Fibroblast of peridontal ligament (primary cell): ENCODE results near the gene CAMTA1.
A peak's percentile ranks its signal among the peaks of the same experiment; 100 is the strongest.

ENCODE experiments used
- DNase-seq: peaks from one replicate; pipeline ENCODE4 v3.0.0-alpha.2; 2010; ENCODE audit errors: extremely low read depth

CAMTA1 gene

DNA sequence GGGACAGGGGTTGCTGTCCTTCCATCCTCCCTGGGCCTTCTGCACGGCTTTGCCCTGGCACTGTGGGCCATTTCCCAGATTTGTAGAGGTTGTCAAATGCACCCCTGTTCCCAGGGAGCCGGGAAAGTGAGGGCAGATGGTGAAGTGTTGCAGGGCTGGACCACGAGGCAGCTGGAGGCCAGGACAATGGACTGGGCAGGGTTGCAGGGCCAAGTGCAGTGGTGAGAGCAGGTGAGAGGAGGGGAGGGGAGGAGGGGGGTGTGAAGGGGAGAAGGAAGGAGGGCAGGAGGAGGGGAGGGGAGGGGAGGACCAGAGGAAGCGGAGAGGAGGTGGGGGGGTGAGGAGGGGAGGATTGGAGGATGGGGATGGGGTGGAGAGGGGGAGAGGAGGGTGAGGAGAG is 443.9 kb downstream of the CAMTA1 start:
- no peak for DNase-seq

DNA sequence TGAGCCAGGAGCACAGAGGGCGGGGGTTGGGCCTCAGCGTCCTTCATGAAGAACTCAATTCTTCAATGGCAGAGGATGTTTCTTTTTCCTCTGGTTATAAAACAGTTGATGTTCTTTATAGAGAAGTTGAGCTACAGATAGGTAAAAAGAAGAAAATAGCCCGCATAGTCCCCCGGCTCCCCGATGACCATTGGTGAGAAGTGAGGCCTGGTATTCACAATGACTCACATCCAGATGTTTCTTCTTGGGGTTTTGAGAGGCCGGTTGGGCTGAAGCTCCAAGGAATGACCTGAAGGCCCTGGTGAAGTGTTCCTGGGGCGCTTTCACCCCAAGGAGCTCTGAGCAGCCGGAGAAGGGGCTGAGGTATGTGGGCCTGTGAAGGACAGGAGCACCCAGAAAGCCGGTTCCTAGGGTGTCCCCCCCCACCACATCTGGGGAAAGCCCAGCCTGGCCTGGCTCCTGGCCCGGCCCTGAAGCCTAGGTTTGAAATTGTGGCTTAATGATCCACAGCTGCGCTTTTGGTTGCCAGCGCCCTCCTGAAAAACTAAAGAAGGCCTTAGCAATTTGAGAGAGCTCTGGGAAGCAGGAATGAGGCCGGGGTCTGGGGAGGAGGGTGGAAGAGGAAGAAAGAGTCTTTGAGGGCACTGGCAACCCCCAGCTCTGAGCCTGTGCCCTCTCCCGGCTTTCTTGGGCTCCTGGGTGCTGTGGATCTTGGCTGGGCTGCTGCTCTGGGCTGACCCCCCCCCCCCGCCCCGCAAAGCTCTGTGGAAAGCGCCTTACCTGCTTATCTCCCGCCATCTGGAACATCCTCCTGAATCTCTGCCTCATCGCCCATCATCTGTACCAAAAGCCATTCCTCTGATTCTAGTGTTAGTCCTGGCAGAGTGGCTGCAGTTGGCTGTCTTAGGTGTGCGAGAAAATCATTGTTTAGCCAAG is 444.7 kb downstream of the CAMTA1 start:
- DNase-seq, result peak; percentile 61

DNA sequence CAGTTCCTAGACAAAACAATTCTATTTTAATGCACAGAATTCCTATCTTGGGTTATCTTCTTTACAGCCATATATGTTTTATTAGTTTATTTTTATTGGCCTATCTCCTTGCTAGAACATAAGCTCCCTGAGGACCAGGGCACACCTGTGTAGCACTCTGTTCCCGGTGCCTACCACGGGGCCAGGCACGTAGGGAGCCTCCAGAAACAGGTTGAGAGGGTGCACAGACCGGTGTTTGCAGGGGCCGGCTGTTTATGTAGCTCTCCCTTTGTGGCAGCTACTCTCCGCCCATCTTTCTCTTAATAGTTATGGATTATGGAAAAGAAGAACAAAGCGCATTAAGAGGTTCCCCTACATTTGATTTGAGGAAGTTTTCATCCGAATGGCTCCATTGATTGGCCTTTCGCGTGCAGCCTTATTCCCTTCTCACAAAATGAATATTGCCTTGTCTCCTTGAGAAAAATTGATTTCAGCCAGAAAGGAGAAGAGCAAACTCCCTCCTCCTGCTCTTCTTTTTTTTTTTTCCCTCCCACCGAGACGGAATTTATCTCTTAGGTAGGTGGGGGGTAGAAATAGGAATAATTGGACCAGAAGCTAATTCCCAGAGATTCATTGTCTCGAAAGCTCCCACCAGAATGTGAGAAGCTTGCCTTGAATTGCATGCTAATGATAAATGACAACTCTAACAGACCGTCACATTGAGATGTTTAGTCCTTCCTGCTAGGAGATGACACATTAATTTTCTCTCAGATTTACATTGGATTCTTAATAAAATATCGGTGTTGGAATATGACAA is 447.4 kb downstream of the CAMTA1 start:
- no peak for DNase-seq

DNA sequence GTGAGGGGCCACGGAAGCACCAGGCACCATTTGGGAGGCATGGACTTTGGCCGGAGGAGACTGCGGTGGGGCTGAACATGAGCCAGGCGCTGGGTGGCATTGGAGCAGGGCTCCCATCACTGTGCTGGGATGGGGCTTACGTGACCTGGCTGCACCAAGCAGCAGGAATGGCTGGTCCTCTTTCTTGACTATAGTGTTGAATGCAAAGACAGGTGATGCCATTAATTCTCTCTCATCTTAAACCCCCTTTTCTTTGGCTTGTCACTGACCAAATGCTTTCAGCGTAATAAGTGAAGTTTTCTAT is 447.9 kb downstream of the CAMTA1 start:
- no peak for DNase-seq

DNA sequence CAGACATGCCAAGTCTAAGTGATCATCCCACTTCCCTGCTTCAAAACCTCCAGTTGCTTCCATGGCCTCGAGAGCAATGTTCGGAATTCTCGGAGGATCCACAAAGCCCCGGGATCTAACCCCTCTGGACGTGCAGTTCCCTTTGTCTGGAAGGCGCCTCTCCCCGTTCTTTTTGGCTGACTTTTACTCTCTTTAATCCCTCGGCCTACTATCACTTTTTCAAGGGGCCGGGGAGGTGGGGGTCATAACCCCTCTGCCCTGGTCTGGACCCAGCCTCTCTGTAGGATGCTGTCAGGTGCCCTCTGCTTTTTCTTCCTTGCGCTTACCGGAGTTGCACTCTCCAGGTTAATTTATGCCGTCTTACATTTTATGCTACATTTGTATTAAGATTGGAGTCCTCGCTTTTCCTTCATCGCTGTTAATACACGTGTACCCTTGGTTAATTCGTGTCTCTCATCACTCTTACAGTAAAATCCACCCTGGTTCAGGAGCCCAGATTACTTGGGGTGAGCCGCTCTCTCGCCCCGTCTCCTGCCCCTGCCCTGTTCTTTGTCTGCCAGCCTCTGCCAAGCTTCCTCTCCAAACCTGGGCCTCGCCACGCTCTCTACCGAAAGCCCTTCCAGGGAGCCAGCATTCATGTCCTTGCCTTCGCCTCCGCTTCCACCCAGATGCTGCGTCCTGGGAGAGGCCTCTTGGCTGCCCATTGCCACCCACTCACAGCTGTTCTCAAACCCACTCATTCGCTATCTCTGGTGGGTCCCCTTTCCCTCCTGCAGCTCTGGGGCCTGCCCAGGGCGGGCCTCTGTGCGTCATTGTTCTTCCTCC is 448.6 kb downstream of the CAMTA1 start:
- DNase-seq, result no peak

DNA sequence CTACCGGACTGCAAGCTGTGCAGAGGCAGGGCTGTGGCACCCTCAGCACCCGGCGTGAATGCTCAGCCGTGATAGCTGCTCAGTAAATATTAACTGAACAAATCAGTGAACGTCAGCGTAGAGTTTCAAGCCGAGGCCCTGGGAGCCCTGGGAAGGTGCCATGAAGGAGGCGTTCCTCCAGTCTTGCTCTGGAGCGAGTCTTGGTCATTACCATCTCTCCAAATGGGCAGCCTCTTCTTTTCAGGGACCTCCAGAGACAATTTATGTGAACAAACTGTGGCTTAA is 449.2 kb downstream of the CAMTA1 start:
- no peak for DNase-seq

DNA sequence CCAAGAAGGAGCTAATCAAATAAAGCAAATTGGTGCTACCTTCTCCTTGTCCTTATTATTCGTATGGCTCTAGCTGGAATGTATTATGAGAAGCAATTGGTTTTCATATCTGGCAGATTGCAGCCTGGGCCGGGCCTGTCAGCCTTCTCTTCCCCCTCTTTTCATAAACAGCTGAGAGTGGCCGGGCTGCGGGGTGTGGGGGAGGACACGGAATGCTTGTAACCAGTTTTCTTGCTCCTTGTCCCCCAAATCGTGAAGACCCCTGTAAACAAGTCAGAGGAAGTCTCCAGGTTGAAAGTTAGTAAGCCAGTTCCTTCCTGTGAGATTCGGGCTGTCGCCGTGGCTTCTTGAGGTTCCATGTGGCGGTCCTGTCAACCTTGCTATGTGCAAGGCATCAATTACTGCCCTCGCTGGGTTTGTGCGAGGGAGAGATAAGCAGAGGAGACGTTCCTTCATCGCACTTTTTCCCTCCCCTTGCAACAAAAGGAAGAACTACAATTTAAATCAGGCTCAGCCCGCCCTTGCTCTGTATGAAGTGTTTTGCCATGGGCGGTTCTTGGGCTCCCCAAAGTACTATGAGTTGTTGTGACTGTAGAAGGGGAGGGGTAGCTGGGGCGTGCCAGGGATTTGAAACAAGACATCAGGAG is 450.7 kb downstream of the CAMTA1 start:
- no peak for DNase-seq

DNA sequence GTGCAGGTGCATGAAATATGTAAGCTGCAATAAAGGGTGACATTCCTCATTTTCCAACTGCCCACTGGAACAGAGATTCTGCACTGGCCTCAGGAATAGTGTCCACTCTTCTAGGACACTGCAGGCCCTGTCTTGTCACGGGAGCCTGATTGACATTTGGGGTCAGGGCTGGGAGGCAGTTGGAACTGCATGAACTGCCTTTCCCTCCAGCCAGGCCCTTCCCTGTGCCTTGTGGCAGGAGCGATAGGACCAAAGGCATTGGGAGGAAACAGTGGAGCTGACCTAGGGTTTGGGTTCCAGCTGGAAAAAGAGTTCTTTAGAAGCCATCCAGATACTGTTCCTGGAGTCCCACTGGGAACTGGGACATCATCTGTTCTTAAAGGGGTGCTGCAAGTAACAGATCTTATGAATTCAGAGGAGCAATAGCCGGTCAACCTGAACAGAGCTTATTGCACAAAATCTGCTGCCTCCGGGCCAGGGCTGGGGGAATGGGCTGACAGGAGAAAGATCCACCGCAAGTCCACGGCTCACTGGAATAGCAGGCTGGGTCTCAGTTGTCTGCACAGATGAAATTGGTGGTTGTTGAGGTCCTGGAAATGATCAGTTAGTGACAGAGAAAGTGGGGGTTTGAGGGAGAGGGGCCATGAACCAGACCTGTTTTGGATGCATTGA is 451.7 kb downstream of the CAMTA1 start:
- DNase-seq, result no peak

DNA sequence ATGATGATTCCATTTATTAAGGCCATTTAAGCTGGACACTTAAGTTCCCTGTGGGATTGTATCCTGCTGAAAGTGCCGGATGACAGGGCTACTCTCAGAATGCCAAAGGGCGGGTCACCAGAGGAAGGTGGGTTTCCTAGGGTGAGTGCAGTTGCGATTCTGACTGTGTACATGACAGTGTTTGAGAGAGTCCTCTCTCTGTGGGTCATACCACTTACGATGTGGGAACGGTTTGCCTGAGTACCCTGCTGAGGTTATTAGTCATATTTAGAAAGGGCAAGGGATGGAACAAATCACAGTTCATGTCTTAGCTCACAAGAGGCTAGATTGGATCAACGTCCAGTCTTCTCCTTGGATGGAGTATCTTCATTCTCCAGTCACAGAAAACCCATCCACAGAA is 461.9 kb downstream of the CAMTA1 start:
- no peak for DNase-seq

DNA sequence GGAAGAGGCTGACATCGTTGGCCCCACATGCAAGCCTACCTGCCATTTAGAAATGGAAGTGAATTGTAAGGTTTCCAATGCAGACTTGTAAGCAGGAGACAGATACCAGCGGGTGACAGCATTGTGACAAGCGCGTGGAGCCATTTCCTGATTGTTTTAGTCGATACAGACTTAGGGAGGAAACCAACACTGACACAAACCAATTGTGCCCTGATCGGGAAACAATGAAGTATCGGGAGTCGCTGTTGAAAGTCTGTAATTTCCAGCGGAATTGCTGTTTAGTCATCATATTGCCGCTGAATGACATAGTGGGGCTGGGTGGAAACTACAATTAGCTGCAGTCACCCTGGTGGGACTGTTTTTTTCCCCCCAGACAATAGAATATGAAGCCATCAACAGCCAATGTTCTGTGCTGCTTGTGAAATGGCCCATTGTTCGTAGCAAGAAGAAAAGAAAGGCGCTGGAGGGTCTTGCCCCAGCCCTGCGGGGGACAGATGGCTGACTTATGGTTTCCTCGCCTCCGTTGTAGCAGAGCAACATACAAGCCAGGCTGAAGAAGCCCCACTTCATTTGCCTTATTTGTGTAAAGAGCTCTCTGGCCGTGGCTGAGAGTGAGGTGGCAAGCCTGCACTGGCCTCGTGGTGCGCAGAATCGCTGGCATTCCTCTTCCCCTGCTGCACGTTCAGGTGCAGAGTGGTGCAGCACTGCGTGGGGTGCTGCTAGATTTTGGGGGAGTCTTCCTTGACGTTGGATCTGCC is 462.7 kb downstream of the CAMTA1 start:
- no peak for DNase-seq

DNA sequence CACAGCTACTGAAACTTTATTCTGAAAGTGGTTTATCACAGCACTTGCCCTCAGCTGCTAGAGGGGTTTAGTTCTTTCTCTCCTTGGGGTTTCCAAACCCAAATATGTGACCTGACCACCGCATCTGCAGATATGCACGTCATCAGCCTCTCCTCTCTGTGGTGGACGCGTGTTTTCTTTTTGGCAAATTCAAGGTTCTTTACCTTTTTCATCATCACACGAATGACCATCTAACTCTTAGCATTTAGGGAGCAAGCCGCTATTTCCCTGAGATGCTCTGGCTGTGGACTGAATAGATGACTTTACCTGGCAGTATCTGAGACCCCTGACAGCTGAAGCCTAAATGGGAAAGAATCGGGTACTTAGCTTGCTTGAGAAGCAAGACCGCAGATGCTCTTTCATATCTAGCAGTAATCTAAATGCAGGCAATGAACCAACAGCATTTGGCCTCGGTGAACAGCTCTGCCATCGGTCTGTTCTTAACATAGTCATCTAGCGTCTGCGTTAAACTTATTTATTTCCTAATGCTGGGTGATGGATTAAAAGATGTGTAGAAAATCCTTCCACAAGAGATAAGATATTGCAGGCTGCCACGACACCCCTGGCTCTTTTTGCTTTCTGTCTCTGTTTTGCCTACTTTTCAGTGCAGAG is 463.4 kb downstream of the CAMTA1 start:
- DNase-seq, result no peak

DNA sequence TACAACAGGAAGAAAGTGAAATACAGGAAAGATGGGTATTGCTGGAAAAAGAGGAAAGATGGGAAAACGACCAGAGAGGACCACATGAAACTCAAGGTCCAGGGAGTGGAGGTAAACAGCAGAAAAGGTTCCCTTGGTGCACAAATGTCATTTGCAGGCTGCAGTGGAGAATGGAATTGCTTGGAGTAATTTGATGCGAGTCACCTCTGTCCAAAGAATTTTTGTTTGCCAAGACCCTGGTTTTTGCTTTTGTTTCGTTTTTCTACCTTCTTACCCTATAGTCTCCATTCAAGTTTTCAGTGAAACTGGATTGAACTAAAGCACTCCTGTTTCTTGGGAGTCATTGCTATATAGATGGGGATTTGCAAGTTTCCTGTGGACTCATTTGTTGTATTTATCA is 464.3 kb downstream of the CAMTA1 start:
- no peak for DNase-seq

DNA sequence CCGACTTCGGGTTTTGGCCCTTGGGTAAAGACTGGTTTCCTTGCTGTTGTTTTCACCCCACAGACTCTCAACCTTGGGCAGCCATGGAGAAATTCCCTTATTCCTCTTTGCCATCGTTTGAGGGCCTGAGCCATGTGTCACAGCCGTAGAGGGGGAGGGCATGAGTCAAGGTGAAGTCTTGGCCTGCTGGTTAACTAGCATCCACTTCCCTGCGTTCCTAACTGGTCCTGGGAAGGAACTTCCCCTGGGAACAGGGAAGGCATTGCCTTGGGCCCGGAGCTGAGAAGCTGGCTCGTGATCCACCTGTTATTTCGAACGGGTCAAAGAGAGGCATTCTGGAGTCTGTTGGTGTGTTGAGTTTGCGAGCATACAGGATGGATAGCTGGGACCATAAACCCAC is 464.9 kb downstream of the CAMTA1 start:
- DNase-seq, result no peak

DNA sequence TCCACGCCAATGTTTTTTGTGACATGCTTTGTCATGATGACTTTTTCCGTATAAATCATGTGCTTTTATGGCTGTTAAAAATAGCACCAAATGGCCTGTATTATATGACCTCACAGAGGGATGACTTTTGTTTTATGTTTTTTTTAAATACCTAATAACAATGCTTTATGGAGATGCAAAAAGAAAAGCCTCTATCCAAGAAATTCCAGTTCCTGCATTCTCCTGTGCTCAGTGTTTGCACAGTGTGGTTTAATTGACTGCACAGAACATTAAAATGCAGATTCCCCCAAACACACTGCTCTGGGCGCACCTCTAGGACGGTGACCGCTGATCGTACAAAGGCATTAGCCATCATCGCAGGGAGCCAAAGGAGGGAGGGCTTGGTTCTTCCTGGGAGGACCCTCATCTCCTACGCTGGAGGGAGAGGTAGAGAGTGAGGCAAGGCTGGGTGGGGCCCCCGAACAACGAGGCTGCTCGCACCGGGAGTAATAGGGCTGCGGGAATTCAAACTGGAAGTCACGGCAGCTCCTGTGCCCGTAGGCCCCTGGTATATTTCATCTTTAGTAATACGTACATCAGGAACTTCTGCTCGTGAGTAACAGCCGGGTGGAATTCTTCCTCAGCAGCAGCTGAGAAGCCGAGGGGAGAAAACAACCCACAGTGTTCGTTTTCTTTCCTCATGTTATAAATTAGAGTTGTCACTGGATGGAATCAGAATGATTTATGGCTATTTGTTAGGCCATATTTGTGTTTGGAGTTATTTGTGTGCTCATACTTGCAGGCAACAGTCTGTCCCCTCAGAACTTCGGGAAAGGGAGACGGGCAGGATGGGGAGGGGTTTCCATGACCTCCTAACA is 465.6 kb downstream of the CAMTA1 start:
- DNase-seq, result no peak

DNA sequence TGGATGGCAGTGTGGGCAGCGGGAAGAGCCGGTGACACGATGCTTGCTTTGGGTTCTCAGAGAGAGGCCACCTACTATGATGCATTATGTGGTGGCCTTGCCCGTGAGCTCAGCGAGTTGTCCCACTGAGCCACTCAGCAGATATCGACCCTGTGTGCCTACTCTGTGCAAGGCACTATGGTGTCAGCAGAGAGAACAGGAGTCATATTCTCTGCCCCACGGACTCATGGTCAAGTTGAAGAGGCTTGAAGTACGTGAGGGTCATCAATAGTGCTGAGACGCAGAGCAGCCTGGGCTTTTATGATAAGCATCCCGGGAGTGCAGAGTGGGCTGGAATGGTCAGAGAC is 466.2 kb downstream of the CAMTA1 start:
- DNase-seq, result no peak

DNA sequence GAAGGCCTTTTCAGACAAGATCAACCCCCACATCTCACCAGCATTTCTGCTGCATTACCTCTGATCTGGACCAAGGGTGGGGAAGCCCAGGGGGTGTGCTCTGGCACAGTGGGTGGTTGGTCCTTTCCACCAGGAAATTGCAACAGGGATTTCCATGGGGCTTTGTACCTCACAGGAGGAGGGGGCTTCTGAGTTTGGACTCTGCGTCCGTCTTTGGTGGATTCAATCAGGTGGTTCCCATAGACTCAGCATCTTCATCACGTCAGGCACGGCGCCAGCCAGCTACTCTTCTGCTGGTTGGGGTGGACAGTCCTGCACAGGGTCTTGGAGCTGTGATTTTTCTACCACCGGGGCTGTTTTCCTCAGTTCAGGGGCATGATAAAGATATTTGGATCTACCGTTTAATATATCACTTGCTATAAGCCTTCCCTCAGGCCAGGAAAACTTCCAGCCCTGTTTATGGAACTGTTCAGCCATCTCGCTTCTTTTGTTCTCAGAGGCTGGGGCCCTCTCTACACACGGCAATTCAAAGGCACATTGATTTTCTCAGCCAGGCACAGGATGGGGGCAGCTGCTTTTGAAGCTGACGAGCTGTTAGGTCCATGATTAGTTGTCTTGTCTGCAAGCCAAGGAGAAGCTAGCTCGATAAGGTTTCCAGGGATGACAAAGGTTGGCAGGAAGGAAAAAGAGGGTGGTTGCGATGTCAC is 467.3 kb downstream of the CAMTA1 start:
- DNase-seq, result no peak

DNA sequence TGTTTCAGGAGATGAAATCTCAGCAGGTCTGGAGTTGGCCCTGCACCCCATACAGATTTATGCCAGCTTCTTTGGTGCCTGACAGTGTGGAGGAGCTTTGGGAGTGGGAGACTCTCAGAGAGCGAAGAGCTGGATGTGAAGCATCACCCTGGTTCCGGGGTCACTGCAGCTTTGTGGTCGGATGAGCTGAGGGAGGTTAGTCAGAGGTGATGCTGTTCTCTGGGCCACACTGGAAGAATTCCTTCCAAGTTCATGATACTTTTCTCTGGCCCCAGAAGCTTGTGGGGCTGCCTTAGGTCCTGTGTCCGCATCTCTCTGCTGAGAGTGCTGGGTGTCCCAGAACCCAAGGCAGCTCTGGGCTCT is 467.8 kb downstream of the CAMTA1 start:
- no peak for DNase-seq

DNA sequence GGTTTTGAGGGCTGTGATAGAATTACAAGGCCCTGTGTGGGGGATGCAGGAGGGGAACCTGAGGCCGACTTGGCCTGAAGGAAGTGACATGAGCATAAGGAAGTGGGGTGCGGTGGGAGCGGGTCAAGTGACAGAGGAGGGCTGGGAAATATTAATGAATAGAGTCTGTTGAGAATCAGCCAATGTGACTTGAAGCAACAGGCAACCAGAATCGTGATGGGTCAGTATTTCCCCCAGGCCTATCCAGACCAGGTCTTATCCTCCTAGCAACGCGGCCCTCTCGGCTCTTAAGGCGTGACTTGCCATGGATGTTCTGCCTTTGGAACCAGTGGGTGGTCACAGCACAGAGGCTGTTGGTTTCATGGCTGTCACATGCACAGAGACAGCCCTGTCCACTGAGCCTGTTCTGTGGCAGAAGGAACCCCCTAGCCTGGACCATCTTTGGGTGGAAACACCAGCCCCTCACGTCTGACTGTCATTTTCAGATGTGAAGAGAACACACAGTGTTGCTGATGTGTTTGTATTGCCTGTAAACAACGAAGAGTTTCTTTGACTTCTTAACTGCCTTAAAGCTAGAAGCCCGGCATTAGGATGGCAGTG is 468.8 kb downstream of the CAMTA1 start:
- no peak for DNase-seq
